HG03460 (cell line): Measurements from ENCODE around the gene SCT.

Source experiments
- ATAC-seq: cut with Tn5 transposase; IDR thresholded peaks from one replicate; pipeline ENCODE4 v1.9.1; 2021; ENCODE audit not compliant: unreplicated experiment

Gene SCT

GRCh38 chr11:611001-611996, 15.7 kb downstream of the SCT start:
- ATAC-seq, result no peak

GRCh38 chr11:610146-610801, 16.7 kb downstream of the SCT start:
- ATAC-seq, result no peak

GRCh38 chr11:609341-609811, 17.6 kb downstream of the SCT start:
- ATAC-seq, result no peak

GRCh38 chr11:608791-609251, 18.2 kb downstream of the SCT start:
- no peak for ATAC-seq

GRCh38 chr11:607971-608659, 18.9 kb downstream of the SCT start:
- ATAC-seq, result no peak

- no peak for ATAC-seq
Measured at GRCh38 chr11:607020-607780, 19.8 kb downstream of the SCT start.

GRCh38 chr11:606245-606644, 20.7 kb downstream of the SCT start:
- ATAC-seq, result no peak

GRCh38 chr11:605286-606129, 21.5 kb downstream of the SCT start:
- no peak for ATAC-seq

- no peak for ATAC-seq
Measured at GRCh38 chr11:603154-603553, 23.8 kb downstream of the SCT start.

GRCh38 chr11:601573-602245, 25.3 kb downstream of the SCT start:
- no peak for ATAC-seq

GRCh38 chr11:598005-598680, 28.8 kb downstream of the SCT start:
- no peak for ATAC-seq

- ATAC-seq, result no peak
Measured at GRCh38 chr11:597166-597725, 29.7 kb downstream of the SCT start.

GRCh38 chr11:596374-596773, 30.6 kb downstream of the SCT start:
- ATAC-seq, result no peak

- ATAC-seq, result no peak
Measured at GRCh38 chr11:595400-595799, 31.6 kb downstream of the SCT start.

GRCh38 chr11:593347-593746, 33.6 kb downstream of the SCT start:
- ATAC-seq, result no peak

- no peak for ATAC-seq
Measured at GRCh38 chr11:592918-593317, 34.1 kb downstream of the SCT start.

GRCh38 chr11:592501-592900, 34.5 kb downstream of the SCT start:
- ATAC-seq, result no peak

GRCh38 chr11:590997-591396, 36.0 kb downstream of the SCT start:
- ATAC-seq, result no peak
